Measurements from ENCODE around the gene MTHFD1L. TPM values are rescaled to one million over a fixed set of nuclear protein-coding genes. Genes with fewer than 3 reads are reported as not detected.

Gene MTHFD1L
- total RNA-seq, 4 donors from 2014 or later = 2.5 to 7.1 (median 4.2) TPM

- intact Hi-C loops (cut with DNase I) = no loop called here
- no peak overlapping the region for H3K4me3 ChIP-seq
- peaks cover 0 to 9% (median 7%) of the 10 kb centered on the region in 4 donors for H3K4me1 ChIP-seq
- H3K36me3 ChIP-seq = peaks cover 0 to under 1% (median 0%) of the 10 kb centered on the region in 4 donors
- H3K27me3 ChIP-seq = no peaks in the 10 kb centered on the region
- TF ChIP-seq EP300 (IDR thresholded peaks at IDR 0.05) (no peak), POLR2A (IDR thresholded peaks at IDR 0.05; ENCODE audit: low read depth) (no peak), CTCF (IDR thresholded peaks at IDR 0.05) (no peak), POLR2AphosphoS5 (IDR thresholded peaks at IDR 0.05) (no peak)
- peaks cover 0 to 7% (median 0%) of the 10 kb centered on the region in 4 donors for H3K9me3 ChIP-seq
- no peak for DNase-seq (ENCODE audit: extremely low spot score)
- 91% methylated on average over 6 of the region's 6 CpGs for WGBS
- H3K27ac ChIP-seq (replicated peaks in 1 of 4) = no peak overlapping the region
Observed at GRCh38 chr6:151137542-151137941, 272.0 kb downstream of the MTHFD1L start.

GRCh38 chr6:151139524-151139923 lies 274.0 kb downstream of the MTHFD1L start:
- intact Hi-C loops (cut with DNase I) = no loop called here
- no peak overlapping the region for H3K4me3 ChIP-seq
- TF ChIP-seq CTCF (IDR thresholded peaks at IDR 0.05) (no peak), EP300 (IDR thresholded peaks at IDR 0.05) (no peak), POLR2AphosphoS5 (IDR thresholded peaks at IDR 0.05) (no peak), POLR2A (IDR thresholded peaks at IDR 0.05; ENCODE audit: low read depth) (no peak)
- no peaks in the 10 kb centered on the region for H3K36me3 ChIP-seq
- no peaks in the 10 kb centered on the region for H3K27me3 ChIP-seq
- peaks cover 5 to 9% (median 7%) of the 10 kb centered on the region in 4 donors for H3K4me1 ChIP-seq
- no peak for DNase-seq (ENCODE audit: extremely low spot score)
- WGBS = 90% methylated on average over 11 of the region's 11 CpGs
- H3K27ac ChIP-seq (replicated peaks in 1 of 4) = no peak overlapping the region
- no peaks in the 10 kb centered on the region for H3K9me3 ChIP-seq

- intact Hi-C loops (cut with DNase I) = no loop called here
- H3K27me3 ChIP-seq = no peaks in the 10 kb centered on the region
- H3K4me1 ChIP-seq = peaks cover 5 to 9% (median 7%) of the 10 kb centered on the region in 4 donors
Observed at GRCh38 chr6:151140767-151141166, 275.3 kb downstream of the MTHFD1L start.

GRCh38 chr6:151141685-151142084 lies 276.2 kb downstream of the MTHFD1L start:
- no peaks in the 10 kb centered on the region for H3K9me3 ChIP-seq
- no peaks in the 10 kb centered on the region for H3K36me3 ChIP-seq
- WGBS = 79% methylated on average over 5 of the region's 5 CpGs
- no peak overlapping the region for H3K27ac ChIP-seq (replicated peaks in 1 of 4)
- TF ChIP-seq POLR2A (IDR thresholded peaks at IDR 0.05; ENCODE audit: low read depth) (no peak), EP300 (IDR thresholded peaks at IDR 0.05) (no peak), POLR2AphosphoS5 (IDR thresholded peaks at IDR 0.05) (no peak), CTCF (IDR thresholded peaks at IDR 0.05) (no peak)
- intact Hi-C loops (cut with DNase I) = no loop called here
- H3K4me1 ChIP-seq = peaks cover 5 to 9% (median 7%) of the 10 kb centered on the region in 4 donors
- H3K27me3 ChIP-seq = no peaks in the 10 kb centered on the region
- no peak overlapping the region for H3K4me3 ChIP-seq
- DNase-seq (ENCODE audit: extremely low spot score) = no peak

More at GRCh38 chr6:151140767-151141166, 275.3 kb downstream of the MTHFD1L start:
- TF ChIP-seq POLR2A (IDR thresholded peaks at IDR 0.05; ENCODE audit: low read depth) (no peak), POLR2AphosphoS5 (IDR thresholded peaks at IDR 0.05) (no peak), EP300 (IDR thresholded peaks at IDR 0.05) (no peak), CTCF (IDR thresholded peaks at IDR 0.05) (no peak)
- Histone ChIP-seq H3K9me3 (no peaks in the 10 kb centered on the region), H3K4me3 (no peak overlapping the region), H3K36me3 (no peaks in the 10 kb centered on the region), H3K27ac (replicated peaks in 1 of 4) (no peak overlapping the region)
- no peak for DNase-seq (ENCODE audit: extremely low spot score)
- WGBS = 86% methylated on average over 3 of the region's 3 CpGs

GRCh38 chr6:151142676-151143075 lies 277.2 kb downstream of the MTHFD1L start:
- Histone ChIP-seq H3K27ac (replicated peaks in 1 of 4) (no peak overlapping the region), H3K9me3 (no peaks in the 10 kb centered on the region), H3K4me1 (peaks cover 5 to 9% (median 7%) of the 10 kb centered on the region in 4 donors), H3K36me3 (no peaks in the 10 kb centered on the region), H3K4me3 (no peak overlapping the region), H3K27me3 (no peaks in the 10 kb centered on the region)
- intact Hi-C loops (cut with DNase I) = no loop called here
- TF ChIP-seq EP300 (IDR thresholded peaks at IDR 0.05) (no peak), POLR2A (IDR thresholded peaks at IDR 0.05; ENCODE audit: low read depth) (no peak), CTCF (IDR thresholded peaks at IDR 0.05) (no peak), POLR2AphosphoS5 (IDR thresholded peaks at IDR 0.05) (no peak)
- 100% methylated on average over 5 of the region's 5 CpGs for WGBS
- no peak for DNase-seq (ENCODE audit: extremely low spot score)
